Suppressor macrophage treated with lipopolysaccharide for 4 hours (primary cell): Measurements from ENCODE around the gene ZNF835.

ENCODE experiments used
- DNase-seq: peaks from one replicate; pipeline ENCODE4 v3.0.0-alpha.2; 2020

ZNF835 gene

GRCh38 chr19:56661248-56661647 lies 10.3 kb downstream of the ZNF835 start:
- no peak for DNase-seq

GRCh38 chr19:56660381-56661107 lies 11.0 kb downstream of the ZNF835 start:
- DNase-seq = no peak

GRCh38 chr19:56654151-56654550 lies 17.4 kb downstream of the ZNF835 start:
- no peak for DNase-seq

- DNase-seq = no peak
These were observed 28.0 kb downstream of the ZNF835 start for GRCh38 chr19:56643460-56643955.

- no peak for DNase-seq
These were observed 28.7 kb downstream of the ZNF835 start, which contains the start of gene SMIM17 for GRCh38 chr19:56642711-56643459. Gene SMIM17 (plus strand): TSS chr19:56643159. CDS start chr19:56645668, 2,509 bp downstream.

- peak; percentile 0 for DNase-seq
These were observed 32.3 kb downstream of the ZNF835 start for GRCh38 chr19:56639217-56639616.

- peak; percentile 30 for DNase-seq
These were observed 33.5 kb downstream of the ZNF835 start for GRCh38 chr19:56637976-56638555.

GRCh38 chr19:56633021-56633420 lies 38.5 kb downstream of the ZNF835 start:
- no peak for DNase-seq

- no peak for DNase-seq
These were observed 45.8 kb downstream of the ZNF835 start for GRCh38 chr19:56625708-56626107.

GRCh38 chr19:56623006-56623405 lies 48.6 kb downstream of the ZNF835 start:
- no peak for DNase-seq

- no peak for DNase-seq
These were observed 49.2 kb downstream of the ZNF835 start for GRCh38 chr19:56622374-56622773.

GRCh38 chr19:56619121-56619520 lies 52.4 kb downstream of the ZNF835 start:
- no peak for DNase-seq

- no peak for DNase-seq
These were observed 54.0 kb downstream of the ZNF835 start for GRCh38 chr19:56617531-56617930.

GRCh38 chr19:56613639-56614038 lies 57.9 kb downstream of the ZNF835 start:
- DNase-seq = no peak

GRCh38 chr19:56612737-56613136 lies 58.8 kb downstream of the ZNF835 start:
- no peak for DNase-seq
